K562 (cell line): ENCODE results near the gene CST7. TPM values are rescaled to one million over a fixed set of nuclear protein-coding genes. Genes with fewer than 3 reads are reported as not detected.

ENCODE experiments used
- CHCHD3 ChIP-seq: fragments of 250-450 bp; sonication (Bioruptor Pico); IDR thresholded peaks from 2 replicates; pipeline ENCODE4 v2.1.2; 2022; ENCODE audit warnings: mild to moderate bottlenecking
- IFI16 ChIP-seq: fragments of 250-450 bp; sonication (Bioruptor Pico); IDR thresholded peaks from 2 replicates; pipeline ENCODE4 v2.1.2; 2022; ENCODE audit warnings: mild to moderate bottlenecking, inconsistent platforms
- MYC ChIP-seq, 2 experiments: fragments of 250-450 bp in 1 of 2; sonication (Bioruptor Pico) in 1 of 2; IDR thresholded peaks; 2 replicates each; pipeline versions ENCODE4 v1.5.1 to v1.6.1; 2012 to 2021; ENCODE audit warnings: low read depth in 2 of 2, borderline replicate concordance in 1 of 2, improper control_type of control experiment in 1 of 2, low read length in 1 of 2, mild to moderate bottlenecking in 1 of 2, moderate library complexity in 1 of 2
- MYNN ChIP-seq, 2 experiments: sonication (generic); formaldehyde crosslinking in 1 of 2; IDR thresholded peaks; 2 replicates each; pipeline versions ENCODE4 v1.5.0 to v1.6.1; 2016 to 2020; ENCODE audit warnings: antibody characterized with exemption in 1 of 2, missing genetic modification reagents in 1 of 2
- NONO ChIP-seq, 2 experiments: fragments of 200-400 bp in 1 of 2; fragments of 450-650 bp in 1 of 2; formaldehyde crosslinking in 1 of 2; IDR thresholded peaks; 2 replicates each; pipeline ENCODE4 v1.6.1; 2017; ENCODE audit warnings: low read depth in 2 of 2, mild to moderate bottlenecking in 2 of 2, moderate library complexity in 2 of 2, low read length in 1 of 2
- POLR2G ChIP-seq: fragments of 200-400 bp; formaldehyde crosslinking; IDR thresholded peaks from 2 replicates; pipeline ENCODE4 v1.6.1; 2017; ENCODE audit warnings: low read depth, mild to moderate bottlenecking, antibody characterized with exemption, low read length, moderate library complexity
- RBFOX2 ChIP-seq: fragments of 200-400 bp; formaldehyde crosslinking; IDR thresholded peaks from 2 replicates; pipeline ENCODE4 v1.6.1; 2017; ENCODE audit warnings: low read depth, mild to moderate bottlenecking, low read length, moderate library complexity
- polyA plus RNA-seq, 8 experiments: library from polyadenylated mRNA; depleted of rRNA in 4 of 8; stranded (reverse) in 5 of 8; unstranded in 3 of 8; fragments of >200 nt; fragmentation: Nextera tagmentation in 2 of 8; fragmentation: Illumina TruSeq in 1 of 8; extraction: Ambion mirVana in 2 of 8; extraction: Trizol in 1 of 8; gene quantifications; 2 replicates each; pipeline versions ENCODE4 v1.2.1 to v1.2.3, GENCODE V29; 2011 to 2014; ENCODE audit warnings: inconsistent platforms in 1 of 8, missing spikeins in 1 of 8
- total RNA-seq, 7 experiments: library from RNA; depleted of rRNA in 6 of 7; stranded (reverse); fragments of >200 nt in 6 of 7; fragmentation: Illumina TruSeq in 2 of 7; extraction: Trizol in 2 of 7; gene quantifications; 2 replicates each; pipeline versions ENCODE4 v1.2.1 to v1.2.3, GENCODE V29; 2011 to 2021; ENCODE audit warnings: low replicate concordance in 1 of 7
- TF ChIP-seq, protein P1 (sequence below), 2 experiments: fragments of 450-650 bp; IDR thresholded peaks; 2 replicates each; pipeline ENCODE4 v1.6.1; 2016; ENCODE audit warnings: mild to moderate bottlenecking in 2 of 2, borderline replicate concordance in 1 of 2, low read depth in 1 of 2, moderate library complexity in 1 of 2
- TF ChIP-seq, protein P2 (sequence below), 3 experiments: IDR thresholded peaks in 2 of 3; conservative IDR thresholded peaks in 1 of 3; 2 replicates each; pipeline ENCODE4 v1.5.1; 2011 to 2012; ENCODE audit warnings: low read length in 3 of 3, mild to moderate bottlenecking in 3 of 3, control low read depth in 2 of 3, improper control_type of control experiment in 1 of 3, inconsistent platforms in 1 of 3, low read depth in 1 of 3, mixed read lengths in 1 of 3, moderate library complexity in 1 of 3; ENCODE audit not compliant: insufficient read depth in 2 of 3

CST7 gene
- total and polyA plus RNA-seq, 9 of the 15 experiments (the other 6 are each of a cell fraction or from before 2014, with no cell fraction given) = not detected

DNA sequence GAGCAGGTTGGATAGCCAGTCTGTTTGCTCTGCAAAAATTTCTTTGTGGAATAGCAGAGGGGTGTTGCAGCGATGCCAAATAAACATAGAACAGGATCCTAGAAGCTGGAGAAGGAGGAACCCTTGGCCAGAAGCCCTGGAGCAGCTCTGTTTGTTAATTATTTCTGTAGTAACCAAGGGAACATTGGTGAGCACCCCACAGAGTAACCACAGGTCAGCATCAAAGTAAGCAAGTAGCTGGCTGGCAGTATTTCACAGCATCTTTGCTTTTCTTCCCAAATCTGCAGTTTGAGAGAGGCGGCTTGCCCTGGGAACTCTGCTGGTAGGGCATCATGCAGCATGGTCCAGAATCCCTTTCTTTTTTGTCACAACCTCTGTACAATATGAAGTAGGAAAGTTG is 56.2 kb downstream of the CST7 start (continued):
- TF ChIP-seq, protein P1, sequence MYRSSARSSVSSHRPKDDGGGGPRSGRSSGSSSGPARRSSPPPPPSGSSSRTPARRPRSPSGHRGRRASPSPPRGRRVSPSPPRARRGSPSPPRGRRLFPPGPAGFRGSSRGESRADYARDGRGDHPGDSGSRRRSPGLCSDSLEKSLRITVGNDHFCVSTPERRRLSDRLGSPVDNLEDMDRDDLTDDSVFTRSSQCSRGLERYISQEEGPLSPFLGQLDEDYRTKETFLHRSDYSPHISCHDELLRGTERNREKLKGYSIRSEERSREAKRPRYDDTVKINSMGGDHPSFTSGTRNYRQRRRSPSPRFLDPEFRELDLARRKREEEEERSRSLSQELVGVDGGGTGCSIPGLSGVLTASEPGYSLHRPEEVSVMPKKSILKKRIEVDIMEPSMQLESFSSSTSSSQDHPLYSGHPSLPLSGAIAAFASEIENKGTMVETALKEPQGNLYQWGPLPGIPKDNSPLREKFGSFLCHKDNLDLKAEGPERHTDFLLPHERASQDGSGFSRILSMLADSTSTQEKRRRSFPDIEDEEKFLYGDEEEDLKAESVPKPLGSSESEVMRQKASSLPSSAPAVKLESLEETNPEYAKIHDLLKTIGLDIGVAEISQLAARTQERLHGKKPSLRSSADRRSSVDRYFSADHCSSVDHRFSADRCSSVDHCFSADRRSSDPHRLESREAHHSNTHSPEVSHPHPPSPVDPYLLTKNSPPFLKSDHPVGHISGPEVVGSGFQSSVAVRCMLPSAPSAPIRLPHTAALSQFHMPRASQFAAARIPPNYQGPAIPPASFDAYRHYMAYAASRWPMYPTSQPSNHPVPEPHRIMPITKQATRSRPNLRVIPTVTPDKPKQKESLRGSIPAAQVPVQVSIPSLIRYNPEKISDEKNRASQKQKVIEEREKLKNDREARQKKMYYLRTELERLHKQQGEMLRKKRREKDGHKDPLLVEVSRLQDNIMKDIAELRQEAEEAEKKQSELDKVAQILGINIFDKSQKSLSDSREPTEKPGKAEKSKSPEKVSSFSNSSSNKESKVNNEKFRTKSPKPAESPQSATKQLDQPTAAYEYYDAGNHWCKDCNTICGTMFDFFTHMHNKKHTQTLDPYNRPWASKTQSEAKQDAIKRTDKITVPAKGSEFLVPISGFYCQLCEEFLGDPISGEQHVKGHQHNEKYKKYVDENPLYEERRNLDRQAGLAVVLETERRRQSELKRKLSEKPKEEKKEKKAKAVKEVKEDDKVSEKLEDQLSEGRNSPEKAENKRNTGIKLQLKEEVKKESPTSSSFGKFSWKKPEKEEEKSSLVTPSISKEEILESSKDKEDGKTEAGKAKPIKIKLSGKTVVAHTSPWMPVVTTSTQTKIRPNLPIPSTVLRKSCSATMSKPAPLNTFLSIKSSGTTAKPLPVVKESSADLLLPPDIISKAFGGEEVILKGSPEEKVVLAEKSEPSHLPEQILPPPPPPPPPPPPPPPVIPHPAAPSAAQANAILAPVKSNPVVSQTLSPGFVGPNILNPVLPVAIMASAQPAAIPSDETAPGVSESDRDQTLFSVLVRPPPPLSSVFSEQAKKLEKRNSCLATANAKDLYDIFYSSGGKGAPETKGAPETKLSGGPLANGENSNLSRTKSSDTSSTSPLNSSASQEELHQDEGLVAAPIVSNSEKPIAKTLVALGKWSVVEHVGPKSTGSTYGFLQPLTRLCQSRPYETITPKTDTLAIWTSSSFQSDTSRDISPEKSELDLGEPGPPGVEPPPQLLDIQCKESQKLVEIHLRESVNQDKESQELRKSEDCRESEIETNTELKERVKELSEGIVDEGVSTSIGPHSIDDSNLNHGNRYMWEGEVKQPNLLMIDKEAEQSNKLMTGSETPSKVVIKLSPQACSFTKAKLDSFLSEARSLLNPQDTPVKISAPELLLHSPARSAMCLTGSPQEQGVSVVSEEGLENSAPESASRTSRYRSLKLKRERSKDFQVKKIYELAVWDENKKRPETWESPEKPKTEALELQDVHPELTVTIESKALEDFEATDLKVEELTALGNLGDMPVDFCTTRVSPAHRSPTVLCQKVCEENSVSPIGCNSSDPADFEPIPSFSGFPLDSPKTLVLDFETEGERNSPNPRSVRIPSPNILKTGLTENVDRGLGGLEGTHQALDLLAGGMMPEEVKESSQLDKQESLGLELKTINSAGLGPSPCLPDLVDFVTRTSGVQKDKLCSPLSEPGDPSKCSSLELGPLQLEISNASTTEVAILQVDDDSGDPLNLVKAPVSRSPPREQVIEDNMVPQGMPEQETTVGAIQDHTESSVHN (IDR thresholded peaks at IDR 0.05; ENCODE audit: borderline replicate concordance in 1 of 2, low read depth in 1 of 2) = no peak
- TF ChIP-seq POLR2G = no peak
- TF ChIP-seq IFI16 (CRISPR knock-in tag) = no peak
- TF ChIP-seq, protein P2, sequence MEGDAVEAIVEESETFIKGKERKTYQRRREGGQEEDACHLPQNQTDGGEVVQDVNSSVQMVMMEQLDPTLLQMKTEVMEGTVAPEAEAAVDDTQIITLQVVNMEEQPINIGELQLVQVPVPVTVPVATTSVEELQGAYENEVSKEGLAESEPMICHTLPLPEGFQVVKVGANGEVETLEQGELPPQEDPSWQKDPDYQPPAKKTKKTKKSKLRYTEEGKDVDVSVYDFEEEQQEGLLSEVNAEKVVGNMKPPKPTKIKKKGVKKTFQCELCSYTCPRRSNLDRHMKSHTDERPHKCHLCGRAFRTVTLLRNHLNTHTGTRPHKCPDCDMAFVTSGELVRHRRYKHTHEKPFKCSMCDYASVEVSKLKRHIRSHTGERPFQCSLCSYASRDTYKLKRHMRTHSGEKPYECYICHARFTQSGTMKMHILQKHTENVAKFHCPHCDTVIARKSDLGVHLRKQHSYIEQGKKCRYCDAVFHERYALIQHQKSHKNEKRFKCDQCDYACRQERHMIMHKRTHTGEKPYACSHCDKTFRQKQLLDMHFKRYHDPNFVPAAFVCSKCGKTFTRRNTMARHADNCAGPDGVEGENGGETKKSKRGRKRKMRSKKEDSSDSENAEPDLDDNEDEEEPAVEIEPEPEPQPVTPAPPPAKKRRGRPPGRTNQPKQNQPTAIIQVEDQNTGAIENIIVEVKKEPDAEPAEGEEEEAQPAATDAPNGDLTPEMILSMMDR (IDR thresholded peaks at IDR 0.05 in 2 of 3, conservative IDR thresholded peaks at IDR 0.05 in 1 of 3; ENCODE audit: insufficient read depth in 2 of 3, low read depth in 1 of 3, low read length in 3 of 3) = no peak
- TF ChIP-seq CHCHD3 (CRISPR knock-in tag) = no peak
- no peak for TF ChIP-seq RBFOX2
- no peak for TF ChIP-seq MYNN (IDR thresholded peaks at IDR 0.05)
- TF ChIP-seq MYNN (CRISPR knock-in tag; IDR thresholded peaks at IDR 0.05) = no peak
- no peak for TF ChIP-seq MYC (IDR thresholded peaks at IDR 0.05; ENCODE audit: low read depth, low read length)
- no peak for TF ChIP-seq MYC (CRISPR knock-in tag; IDR thresholded peaks at IDR 0.05; ENCODE audit: borderline replicate concordance, low read depth)
- TF ChIP-seq NONO (IDR thresholded peaks at IDR 0.05; ENCODE audit: low read depth in 2 of 2, low read length in 1 of 2) = no peak
